Inflammatory macrophage treated with lipopolysaccharide for 1 hour (primary cell): ENCODE data around the gene FTCDNL1.
A peak's percentile ranks its signal among the peaks of the same experiment; 100 is the strongest.

Experiments used
- DNase-seq, 2 donors: peaks; one replicate each; pipeline ENCODE4 v3.0.0-alpha.2; 2020 to 2022

FTCDNL1 gene

DNA sequence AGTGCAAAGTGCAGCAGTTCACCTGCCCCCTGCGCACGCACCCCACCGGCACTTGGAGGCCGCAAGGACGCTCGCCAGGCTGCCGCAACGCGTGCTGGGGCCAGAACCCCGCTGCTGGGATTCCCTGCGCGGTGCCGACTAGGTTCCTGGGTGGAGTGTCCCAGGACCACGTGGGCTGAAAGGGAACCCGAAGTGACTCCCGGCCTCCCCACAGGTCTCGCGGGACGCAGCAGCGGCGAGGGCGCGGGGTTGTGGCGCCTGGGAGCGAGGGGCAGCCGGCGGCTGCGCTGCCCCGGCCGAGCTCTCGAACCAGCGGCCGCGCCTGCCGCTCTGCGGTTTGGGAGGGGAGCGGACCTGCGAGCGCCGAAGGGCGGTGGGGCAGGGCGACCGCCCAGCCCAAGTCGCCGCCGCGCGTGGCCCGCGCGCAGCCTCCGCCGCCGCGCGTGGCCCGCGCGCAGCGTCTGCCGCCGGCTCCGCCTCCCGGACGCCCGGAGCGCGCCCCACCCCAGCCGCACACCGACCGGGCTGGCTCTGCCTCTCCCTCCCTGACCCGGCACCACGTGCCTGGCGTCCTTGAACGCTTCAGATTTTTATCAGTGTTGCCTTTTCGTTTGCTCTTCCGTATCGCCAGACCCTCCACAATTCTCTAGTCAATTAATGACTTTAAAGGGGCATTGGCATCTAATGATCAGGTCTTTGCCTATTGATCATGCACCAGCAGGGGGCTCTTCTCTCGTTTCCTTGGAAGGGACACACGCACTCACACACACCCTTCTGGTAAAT, at the start of gene FTCDNL1:
Gene FTCDNL1, minus strand, starts transcription at position 475 of the 783 bp plus-strand sequence. CDS start 2,230 bp downstream, outside the sequence.
- peak; percentile 73 to 83 for DNase-seq

DNA sequence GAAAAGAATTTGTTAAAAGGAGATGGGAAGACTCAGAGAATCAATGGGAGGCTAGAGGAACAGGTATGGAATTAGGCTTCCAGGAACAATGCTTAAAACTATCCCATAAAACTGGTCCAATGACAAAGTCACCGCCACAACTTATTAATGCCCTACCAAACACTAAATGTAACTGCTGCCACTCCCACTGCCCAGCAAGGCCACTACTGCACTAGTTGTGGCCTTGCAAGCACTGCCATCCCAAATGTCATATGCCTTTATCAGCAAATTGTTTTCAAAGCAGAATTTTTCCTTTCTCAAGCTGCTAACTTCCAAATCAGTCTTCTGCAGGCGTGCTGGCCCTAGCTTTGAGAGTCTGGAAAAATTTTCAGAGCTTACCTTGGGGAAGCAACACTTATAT, 45.6 kb upstream of the FTCDNL1 start:
- no peak for DNase-seq

DNA sequence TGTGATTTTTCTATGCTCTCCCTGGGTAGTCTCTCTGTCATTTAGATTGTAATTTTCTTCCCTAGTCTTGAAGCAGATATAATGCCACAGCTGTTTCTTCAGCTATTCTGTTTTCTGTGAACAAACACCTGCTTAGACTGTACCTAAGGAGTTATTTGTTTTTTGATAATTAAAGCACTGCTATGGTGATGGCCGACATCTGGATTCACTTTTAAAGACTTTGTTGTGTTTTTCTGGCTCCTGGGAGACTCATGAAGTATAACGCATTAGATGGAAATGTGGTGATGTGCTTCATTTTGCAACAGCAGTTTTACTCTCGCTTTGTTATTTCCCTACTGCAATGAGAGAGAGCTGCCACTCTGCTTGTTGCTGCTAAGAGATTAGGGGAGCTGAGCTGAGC, 44.4 kb upstream of the FTCDNL1 start:
- DNase-seq, result no peak

DNA sequence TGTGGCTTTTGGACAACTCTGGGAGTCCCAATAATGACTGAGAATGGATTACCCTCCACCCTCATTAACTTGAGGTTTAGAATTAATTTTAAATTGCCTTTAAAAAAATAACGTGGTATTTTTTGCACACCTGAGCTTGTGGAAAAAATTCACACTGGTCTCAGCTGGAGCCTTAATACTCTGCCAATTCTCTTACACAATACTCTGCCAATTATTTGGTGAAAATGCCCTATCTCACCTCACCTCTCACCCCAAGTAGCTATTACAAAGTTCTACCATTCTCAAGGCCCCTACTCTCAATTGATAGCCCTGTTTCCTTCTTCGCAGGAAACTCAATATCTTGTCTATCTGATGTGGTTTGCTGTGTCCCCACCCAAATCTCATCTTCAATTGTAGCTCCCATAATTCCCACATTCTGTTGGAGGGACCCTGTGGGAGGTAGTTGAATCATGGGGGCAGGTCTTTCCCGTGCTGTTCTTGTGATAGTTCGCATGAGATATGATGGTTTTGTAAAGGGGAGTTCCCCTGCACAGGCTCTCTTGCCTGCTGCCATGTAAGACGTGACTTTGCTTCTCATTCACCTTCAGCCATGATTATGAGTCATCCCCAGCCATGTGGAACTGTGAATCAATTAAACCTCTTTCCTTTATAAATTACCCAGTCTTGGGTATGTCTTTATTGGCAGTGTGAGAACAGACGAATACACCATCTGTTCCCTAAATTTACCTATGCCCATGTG, 32.7 kb upstream of the FTCDNL1 start:
- DNase-seq, result no peak

DNA sequence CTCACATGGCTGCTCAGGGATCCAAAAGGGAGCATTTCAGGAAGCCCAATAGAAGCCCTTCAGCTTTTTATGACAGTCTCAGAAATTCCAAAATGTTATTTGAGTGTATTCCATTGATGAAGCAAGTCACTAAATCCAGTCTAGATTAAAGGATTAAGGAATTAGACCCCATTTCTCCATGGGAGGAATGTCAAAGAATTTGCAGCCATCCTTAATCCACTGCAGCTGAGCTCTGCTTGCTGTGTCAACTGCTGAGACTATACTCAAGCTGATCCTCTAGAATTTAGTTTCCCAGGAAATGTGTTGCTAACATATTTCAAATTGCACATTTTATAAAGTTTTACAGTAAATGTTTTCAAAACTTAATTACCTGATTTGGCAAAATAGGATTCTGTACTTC, 31.7 kb upstream of the FTCDNL1 start:
- no peak for DNase-seq

DNA sequence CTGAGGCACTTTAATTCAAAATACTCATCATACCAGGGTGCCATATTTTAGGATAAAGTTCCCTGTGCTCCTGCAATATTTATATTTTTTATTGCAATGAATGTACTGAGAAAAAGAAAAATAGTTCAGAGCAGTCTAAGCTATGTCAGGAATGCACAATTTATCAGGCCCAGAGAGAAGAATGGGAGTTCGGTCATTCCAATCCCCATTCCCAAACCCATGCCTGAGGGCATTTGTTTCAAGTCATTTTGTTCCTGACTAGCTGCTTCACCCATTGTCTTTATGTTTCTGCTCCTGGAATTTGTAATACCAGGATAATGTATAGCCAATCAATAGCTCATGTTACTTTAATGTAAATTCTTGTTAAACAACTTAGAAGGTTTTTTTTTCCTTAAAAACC, 24.4 kb upstream of the FTCDNL1 start:
- DNase-seq, result no peak

DNA sequence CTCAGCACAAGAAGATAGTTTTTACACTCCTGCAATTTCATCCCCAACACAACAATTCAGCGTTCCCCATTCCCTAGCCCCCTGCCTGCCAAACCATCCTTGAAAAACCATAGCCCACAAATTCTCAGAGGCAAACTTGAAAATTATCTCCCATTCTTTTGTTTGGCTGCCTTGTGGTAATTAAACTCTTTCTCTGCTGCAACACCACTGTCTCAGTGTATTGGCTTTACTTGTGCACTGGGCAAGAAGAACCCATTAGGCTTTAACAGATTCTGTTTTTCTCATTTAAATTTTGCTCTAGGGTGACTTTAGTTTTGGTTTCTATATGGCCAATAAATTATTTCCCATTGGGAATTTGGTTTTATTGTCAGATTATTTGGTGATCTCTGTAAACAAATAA, 23.2 kb upstream of the FTCDNL1 start:
- DNase-seq, result no peak

DNA sequence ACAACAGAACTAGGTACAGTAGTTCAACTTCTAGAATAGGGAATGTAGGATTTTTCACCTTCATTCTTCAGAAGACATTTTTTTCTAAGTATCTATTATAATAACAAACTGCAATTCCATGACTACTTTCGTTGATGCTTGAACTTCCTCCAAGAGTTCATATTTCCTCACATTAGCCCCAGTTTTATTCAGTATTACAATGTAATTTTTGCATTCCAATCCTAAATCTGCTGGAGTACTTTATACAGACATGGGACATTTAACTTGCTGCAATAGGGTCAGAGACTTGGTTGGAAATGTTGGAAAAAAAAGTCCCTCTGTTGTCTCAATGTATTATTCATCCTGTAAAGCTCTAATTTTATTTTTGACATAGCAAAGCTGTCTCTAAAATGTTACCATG, 19.6 kb upstream of the FTCDNL1 start:
- DNase-seq, result no peak

DNA sequence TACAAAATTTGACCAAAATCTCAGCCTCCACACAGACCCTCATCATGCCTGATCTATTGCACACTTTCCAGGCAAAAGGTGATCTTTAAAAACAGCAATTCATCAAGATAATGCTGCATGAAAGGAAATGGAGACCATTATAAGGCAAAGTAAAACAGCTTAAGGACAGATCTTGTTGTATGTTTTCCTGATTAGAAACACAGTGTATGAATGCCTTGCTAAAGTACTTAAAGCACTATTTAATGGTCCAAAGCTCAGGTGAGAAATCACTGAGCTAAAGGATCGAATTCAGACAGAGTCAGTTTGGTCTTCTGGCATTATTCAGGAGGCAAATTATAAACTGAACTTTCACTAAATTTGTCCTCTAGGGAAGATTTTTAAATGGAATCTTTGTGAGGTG, 18.7 kb upstream of the FTCDNL1 start:
- DNase-seq, result no peak

DNA sequence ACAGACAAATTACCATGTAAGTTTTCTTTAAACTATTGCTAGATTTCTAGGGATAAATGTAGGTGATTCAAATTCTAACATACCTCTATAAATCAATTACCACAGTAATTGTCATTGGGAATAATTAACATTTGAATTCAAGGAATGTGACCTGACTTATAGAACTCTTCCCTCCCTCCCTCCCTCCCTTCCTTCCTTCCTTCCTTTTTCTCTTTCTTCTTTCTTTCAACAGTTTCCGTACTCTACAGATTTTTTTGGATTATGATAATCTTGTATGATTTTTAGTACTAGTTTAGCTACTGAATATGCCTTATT, 18.2 kb upstream of the FTCDNL1 start:
- no peak for DNase-seq

DNA sequence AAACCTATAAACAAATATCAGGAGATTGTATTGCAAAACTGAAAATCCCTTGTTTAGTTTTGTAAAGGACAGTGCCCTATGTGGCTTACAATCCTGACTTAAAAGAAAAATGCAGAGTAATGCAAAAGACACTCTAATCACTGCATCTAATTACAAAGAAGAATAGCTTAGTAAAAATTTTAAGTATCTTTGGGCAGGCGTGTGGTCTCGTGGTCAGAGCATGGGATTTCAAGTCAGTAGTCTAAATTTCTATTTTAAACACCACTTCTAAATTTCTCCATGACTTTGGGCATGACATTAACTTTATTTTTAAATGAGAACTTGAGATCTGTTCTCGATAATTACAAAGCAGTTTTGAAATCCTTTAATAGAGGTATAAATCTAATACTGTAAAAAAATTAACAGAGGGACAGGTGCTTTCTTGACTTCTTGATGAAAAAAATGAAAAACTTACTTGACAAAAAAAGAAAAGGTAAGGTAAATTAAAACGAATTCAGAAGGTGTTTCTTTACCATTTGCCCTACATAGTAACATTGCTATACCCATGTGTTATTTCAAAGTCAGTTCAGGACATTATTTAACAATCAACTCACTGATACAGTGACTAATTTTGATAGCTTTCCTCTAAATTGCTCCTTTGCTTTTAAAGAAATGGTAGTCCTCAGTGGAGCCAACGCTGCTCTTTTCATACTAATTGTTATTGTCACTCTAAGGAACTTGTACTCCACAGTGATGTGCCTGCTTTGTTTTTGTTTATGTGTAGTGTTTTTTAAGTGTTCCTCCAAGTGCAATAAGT, 17.6 kb upstream of the FTCDNL1 start:
- no peak for DNase-seq

DNA sequence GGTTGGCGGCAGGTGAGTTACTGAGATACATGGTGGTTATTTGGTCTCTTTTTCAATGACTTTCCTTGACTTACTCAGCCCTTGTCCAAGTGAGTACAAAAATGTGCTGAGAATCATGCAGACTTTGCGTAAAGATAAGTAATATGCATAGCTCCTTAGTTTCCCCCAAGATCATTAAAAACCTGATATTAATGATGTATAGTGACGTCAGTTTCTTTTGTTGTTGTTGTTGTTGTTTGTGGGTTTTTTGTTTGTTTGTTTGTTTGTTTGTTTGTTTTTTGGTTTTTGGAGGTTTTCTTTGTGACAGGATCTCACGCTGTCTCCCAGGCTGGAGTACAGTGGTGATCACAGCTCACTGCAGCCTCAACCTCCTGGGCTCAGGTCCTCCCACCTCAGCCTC, 14.9 kb upstream of the FTCDNL1 start:
- no peak for DNase-seq

DNA sequence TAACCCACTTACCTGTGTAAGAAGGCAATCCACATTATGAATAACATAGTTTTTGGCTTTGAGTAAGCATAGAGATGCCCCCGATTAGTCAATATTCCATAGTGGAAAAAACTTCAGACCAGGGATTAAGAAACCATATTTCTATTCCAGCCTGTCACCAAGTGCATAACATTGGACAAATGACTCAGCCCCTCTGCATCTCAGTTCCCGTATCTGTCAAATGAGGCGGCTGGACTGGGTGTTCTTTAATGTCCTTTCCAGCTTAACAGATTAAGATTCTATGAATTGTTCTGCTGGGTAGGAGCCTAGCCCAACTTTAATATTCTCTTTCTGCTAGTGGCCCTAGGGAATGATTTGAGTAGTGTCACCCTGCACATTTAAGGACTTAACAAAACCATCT, 11.8 kb upstream of the FTCDNL1 start:
- DNase-seq, result no peak

DNA sequence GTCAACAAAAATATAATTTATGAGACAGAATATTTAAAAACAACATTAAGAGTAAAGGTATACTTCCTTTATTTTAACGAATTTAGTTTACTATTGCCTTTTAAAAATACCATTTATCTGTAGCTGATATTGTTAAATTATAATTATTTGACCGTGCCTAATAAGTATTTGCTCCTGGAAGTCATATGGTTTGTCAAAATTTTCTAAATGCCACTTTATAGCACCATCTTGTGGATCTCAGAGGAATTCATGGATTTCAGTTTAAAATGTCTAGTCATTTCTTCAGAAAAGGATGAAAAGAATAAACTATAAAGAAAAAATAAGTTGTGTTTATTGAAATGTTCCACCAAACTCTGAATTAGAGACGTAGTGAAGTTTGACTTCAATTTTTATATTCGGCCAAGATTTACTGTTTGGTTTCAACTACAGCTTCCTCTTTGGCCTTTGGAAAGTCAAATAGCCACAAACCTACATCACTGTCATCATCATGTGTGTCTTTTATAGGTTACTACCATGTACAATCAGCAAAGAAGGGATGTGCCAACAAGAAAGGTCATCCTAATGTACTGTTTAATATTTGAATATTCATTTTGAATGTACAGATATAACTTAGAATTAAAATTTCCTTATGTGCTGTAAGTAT, 10.3 kb upstream of the FTCDNL1 start:
- DNase-seq, result peak; percentile 59 to 64

DNA sequence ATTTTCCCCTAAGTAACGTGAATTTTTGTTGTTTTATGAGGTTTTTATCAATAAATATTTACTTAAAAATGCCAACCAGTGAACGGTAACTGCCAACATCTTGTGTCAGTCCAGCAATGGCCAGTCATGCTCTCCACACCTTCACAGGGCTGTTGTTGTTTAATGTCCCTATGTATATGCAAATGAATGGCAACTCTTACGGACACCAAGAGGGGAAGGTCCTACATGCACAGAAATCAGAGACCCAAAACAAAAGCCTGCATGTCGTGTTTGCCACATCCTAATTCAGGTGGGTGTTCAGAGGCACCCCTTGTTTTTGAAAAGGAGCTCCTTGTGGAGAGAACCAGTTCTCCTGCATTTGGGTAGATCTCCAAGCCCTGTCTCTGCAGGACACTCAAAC, 4.8 kb upstream of the FTCDNL1 start:
- DNase-seq, result no peak

DNA sequence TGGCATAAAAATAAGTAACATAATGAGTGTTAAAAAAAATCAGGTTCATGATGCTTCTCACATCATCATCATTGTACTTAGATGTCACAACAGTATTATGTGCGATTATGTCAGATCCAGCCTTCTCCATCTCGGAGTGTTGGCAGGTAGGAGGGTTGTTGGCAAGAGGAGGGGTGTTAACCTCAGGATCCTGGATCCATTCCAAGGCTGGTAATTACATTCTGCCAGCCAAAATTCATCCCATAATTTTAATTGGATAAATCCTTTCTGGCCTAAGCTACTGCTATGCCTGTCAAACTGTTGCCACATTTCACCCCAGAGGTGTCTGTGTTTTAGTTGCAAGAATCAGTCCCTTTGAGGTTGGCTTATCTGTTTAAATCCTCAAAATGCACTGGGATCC, 891 bp upstream of the FTCDNL1 start:
- no peak for DNase-seq

DNA sequence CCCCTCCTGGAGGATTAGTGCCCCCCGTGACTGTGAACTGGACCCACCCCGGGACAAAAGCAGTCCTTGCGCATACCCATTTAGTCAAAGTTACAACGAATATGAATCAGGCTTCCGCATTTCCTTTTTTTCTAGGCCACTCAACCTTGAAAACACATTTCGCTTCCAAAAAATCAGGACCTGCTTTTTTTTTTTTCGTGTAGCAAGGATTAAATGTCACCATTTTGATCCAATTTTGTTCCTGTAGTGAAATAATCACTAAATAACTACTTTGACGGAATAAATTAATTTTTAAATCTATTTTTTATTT, 464 bp upstream of the FTCDNL1 start:
- DNase-seq, result peak in 1 of 2 donors; percentile 79

DNA sequence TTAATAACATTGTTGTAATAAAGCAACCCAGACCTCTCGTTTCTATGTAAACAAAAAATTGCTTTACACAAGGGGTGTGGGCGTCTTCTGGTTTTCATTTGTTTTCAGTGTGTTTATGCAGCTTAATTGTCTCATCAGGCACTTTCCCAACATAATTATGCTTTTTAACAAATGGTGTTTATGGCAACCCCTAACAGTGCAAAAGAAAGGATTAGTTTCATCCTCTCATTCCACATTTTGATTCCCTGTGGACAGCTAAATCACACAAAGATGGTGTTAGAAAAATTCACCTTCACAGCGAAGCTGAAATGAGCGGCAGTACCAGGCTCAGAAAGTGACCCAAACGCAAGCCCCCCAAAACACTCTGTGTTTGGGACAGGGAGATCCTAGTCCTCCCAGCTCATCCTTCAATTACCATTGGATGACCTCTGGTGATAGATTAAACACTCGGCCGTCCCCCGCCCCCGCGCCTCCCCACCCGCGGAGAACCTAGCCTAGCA, 724 bp downstream of the FTCDNL1 start:
- DNase-seq, result peak; percentile 7 to 31

DNA sequence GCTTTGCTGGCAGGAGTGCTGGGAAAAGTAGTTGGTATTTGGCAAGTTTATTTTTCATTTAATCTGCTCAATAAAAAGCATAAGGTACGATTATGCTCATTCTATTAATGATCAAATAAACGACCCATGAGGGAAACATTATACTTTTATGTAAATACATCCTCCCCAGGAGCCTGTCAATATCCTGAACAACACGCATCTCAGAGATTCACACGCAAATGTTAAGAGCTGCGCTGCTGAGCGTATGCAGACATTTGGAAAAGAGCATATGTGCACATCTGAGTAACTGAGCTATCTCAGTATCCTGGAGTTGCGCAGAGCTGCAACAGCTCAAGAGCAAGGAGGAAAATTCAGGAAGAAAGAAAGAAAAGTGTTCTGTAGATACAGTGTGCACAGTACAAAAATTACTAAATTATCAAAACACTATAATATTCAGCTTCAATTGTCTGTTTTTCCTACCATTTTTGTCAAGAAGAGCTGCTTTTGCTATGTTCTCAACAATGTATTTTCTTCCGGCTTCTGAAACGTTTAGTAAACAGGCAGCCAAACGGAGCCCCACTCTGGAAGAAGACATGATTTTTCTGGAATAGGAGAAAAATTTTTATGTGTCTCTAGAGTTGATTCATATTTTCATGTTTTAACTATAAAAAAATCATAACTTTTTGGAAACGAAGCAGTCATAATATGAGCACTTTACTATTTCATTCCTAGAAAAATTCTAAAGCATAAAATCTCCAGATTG, 2.4 kb downstream of the FTCDNL1 start:
- no peak for DNase-seq

DNA sequence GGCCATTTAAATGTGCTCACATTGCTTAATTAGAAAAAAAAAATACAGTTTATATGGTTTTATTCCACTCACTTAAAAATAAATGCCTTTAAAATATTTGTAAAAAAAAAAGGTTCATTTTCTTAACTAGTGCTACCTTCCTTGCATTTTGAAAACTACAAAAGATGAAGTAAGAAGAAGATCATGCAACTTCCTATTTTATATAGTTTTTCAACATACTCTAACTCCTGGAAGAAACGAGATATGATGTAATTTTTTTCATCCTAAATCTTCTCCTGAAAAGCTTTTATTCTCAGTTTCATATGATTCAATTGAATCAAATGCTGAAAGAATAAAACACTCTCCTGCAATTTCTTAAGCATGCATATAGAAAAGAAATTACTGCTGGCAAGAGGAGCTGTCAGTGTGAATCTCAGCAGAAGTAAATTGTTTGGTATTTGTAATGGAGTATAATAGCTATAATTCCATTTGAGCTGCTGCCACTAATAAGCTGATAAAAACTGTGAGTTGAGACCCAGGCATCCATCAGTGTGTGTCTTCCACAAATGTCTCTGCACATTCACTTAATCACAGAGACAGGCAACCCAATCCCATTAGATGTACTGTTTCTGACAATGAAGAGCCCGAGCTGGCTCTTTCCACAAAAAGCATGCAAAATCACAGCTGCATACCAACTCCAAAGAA, 3.7 kb downstream of the FTCDNL1 start:
- peak; percentile 43 to 51 for DNase-seq

DNA sequence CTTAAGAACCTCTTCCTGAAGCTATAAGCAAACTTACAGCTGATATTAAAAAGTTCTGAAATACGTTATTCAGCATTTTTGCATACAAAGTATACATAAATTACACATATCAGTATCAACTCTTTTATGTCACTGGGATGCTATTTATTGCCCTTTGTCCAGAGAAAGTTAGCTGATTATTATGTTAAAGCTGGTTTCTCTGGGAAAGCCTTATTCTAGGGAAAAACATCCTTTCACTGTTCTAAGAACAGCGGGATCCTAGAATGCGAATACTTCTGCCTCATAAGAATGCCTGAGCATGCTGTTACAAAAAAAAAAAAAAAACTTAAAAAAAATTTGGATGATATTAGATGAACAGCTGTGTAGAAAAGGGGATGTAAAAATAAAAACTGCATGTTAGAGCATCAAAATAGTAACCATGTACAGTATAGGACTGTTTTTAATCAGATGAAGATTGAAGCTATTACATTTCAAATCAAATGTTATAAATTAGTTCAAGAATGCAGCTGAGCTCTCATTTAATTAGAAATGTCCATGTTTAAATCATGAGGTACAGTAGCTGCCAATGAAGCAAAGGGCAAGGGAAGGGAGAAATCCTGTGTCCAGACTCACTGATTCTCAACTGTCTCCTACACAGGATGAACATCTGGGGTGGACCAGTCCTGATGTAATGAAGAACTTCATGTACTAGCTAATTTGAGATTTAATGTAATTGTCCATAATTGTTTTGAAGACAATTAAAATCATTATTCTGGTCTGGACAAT, 8.2 kb downstream of the FTCDNL1 start:
- DNase-seq, result no peak
